Measurements from ENCODE around the gene PLXNA4.

GRCh38 chr7:132276234-132276630, 300.0 kb downstream of the PLXNA4 start:
- TF ChIP-seq FOXP2 (optimal IDR thresholded peaks at IDR 0.05; ENCODE audit: borderline replicate concordance, extremely low read depth, extremely low read length, insufficient read depth), result no peak
- no peak for TF ChIP-seq SIN3A (IDR thresholded peaks at IDR 0.05; ENCODE audit: borderline replicate concordance, insufficient read depth, low read length)
- no peak for TF ChIP-seq POLR2AphosphoS5 (IDR thresholded peaks at IDR 0.05; ENCODE audit: low read depth, low read length)
